Measurements from ENCODE around the gene MEOX2.

The MEOX2 gene
- 0 to 0.09 (median 0) reads per million in 18 experiments for total RNA-seq

DNA sequence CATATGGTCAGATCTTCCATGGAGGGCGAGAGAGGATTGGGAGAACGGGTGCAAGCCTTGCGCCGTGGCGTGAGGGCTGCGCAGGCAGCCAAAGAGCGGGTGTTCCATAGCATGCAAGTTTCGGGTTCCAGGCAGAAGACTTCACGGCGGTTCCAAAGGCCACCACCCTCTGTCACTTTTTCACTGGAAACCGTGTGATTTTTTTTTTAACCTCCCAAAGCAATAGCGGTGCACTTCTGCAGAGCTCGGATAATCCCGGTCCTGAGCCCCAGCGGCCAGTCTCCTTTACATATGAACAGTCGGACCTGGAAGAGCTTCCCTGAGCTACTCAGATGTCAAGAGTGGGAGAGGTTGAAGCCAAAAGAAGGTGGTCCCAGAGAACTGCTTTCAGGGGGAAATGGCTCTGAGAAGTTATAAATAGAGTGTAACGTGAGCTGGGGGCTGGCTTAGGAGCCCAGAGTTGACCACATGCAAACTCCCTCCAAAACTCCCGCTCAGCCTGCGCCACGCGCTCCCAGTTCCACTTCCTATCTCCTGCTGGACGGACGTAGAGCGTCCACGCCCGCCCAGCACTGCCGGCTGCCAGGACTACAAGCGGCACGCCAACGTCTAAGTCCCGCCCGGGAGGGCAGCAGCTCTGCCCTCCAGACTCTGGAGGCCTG lies at the start of gene MEOX2:
TSS of gene MEOX2 (minus strand) at position 389 of the 662 bp plus-strand sequence. CDS start at position 108, 281 bp downstream.
- DNase-seq: no peak

DNA sequence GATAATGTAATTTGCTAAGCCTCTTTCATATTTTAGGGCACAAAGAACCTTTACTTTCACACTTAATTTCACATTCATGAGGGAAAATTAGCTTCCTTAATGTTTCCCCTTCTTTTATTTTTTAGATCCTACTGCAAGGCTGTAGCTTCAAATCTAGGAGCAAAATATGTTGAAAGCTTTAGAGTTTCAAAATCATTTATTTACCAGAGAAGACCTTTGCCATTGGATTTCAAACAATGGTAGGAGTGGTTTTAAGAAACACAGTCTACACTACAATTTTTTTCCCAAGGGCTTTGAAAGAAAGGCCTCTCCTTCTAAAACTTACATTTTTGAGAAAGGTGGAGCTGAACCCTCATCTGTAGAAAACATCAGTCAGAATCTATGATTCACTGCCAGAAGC lies 43.3 kb upstream of the MEOX2 start:
- DNase-seq: no peak

- no peak for DNase-seq
These were observed 38.6 kb upstream of the MEOX2 start for GRCh38 chr7:15725051-15725450.

DNA sequence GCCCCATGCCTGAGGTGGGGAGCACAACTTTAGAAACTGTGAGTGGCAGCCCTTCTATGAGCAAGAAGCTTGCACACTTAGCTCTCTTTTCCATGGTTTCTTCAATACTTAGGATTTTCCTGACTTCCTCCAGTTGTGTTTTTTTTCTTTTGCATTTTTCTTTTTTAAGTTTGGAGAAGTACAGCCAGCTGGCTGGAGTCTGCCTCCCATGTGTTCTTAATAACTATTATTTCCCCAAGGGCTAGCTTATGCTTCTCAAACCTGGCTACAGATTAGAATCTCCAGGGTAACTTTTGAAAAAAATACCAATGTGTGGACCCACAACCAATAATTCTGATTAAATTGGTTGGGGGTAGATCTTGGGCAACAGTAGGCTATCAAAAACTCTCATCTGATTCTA lies 37.4 kb upstream of the MEOX2 start:
- DNase-seq: no peak

GRCh38 chr7:15720849-15721471 lies 34.5 kb upstream of the MEOX2 start:
- DNase-seq: peak; percentile 45 to 52

DNA sequence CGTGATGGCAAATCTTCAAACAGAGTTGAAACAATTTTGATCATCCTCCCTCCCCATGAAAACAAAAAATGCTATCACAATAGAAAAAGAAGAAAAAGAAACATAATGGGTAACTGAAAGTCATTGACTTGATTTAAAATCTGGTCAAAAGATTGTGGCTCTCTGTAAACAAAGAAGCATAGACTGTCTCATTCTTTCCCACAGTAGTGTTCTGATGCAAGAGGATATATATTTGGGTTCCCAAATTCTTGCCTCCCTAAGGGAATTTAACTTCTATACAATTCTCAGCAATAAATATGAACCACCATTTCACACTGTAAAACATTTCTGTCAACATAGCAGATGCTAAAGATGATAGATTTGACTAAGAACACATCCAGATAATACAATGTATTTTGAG lies 32.8 kb upstream of the MEOX2 start:
- no peak for DNase-seq

- DNase-seq: no peak
These were observed 29.0 kb upstream of the MEOX2 start for GRCh38 chr7:15715435-15715834.

DNA sequence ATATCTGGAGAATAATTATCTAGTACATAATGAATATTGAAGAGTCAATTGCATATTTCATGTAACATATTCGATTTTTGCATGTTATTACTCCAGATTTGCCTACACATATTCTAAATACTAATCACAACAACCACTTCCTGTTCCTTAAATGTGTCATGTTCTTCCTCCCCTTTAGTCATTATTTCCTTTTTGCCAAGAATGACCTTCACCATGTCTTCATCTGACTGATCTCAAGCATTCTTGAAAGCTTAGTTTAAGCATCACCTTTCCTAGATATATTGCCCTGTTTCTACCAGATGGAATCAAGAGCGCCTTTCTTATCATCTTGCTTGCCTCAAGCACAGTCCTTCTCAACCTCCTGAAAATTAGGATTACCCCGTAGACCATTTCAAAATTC lies 23.5 kb upstream of the MEOX2 start:
- DNase-seq: no peak

DNA sequence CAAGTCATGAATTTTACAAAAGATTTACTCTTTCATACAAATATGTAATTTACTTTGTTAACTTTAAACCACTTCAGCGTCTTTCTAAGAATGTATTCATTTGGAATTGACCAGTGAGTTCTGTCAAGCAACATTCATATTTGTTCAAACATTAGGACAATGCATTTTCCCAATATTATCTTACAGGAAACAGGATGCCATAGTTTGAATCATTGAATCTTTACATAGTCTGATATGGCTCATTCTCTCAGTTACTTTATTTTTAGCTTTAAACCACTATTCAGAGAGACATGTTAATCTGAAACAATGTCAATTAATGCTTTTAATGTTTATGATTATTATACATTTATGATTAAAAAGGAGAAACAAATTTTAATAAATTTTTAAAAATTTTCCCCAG lies 21.1 kb upstream of the MEOX2 start:
- no peak for DNase-seq

DNA sequence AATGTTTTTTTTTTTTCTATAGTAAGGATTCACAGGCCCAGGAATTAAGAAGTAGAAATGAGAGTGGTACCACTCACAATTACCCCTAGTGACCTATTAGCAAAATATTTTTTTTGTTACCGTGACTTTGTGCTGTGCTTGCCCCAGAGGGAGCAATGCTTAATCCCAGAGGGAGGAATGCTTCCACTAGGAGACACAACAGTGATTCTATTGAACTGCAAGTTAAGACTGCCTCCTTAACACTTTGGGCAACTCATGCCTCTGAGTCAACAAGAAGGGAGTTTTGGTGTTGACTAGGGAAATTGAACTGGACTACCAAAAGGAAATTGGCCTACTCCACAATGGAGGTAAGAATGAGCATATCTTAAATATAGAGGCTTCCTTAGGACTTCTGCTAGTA lies 17.2 kb upstream of the MEOX2 start:
- no peak for DNase-seq

GRCh38 chr7:15692501-15693020 lies 6.1 kb upstream of the MEOX2 start:
- DNase-seq: no peak

DNA sequence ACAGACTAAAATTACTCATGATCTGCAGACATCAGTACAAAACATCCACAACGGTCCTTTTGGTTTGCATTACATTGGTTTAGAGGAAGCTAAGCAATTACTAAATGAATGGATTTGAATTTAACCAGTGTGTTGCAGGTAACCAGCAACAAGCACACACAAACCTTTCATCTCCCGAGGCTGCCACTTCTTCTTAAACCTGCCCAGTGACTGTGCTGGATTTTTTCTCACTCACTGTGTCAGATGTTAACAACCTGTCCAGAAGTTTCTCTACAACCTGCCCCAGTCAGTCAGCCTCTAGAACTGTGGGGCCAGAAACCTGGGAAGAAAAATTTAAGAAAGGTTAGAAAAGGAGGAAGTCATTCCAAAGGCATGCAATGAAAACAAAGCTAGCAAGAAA lies 2.4 kb upstream of the MEOX2 start:
- DNase-seq: no peak

DNA sequence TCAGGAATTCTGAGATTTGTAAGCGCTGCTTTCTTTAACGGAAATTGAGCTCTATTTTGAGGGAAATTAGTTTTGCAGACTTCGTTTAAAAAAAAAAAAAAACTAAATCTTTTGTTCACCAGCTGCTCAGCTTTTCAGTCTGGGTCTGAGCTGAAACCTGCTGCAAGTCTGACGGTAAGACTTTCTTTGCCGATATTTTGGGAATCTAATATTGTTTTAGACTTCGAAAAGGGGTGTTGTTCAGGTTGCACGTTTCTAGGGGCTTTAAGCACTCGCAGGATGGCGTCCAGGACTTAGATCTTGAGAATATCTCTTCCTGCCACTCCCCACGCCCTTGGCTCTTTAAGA lies 1.8 kb upstream of the MEOX2 start:
- no peak for DNase-seq

- no peak for DNase-seq
These were observed 1.2 kb upstream of the MEOX2 start for GRCh38 chr7:15687546-15688278.

DNA sequence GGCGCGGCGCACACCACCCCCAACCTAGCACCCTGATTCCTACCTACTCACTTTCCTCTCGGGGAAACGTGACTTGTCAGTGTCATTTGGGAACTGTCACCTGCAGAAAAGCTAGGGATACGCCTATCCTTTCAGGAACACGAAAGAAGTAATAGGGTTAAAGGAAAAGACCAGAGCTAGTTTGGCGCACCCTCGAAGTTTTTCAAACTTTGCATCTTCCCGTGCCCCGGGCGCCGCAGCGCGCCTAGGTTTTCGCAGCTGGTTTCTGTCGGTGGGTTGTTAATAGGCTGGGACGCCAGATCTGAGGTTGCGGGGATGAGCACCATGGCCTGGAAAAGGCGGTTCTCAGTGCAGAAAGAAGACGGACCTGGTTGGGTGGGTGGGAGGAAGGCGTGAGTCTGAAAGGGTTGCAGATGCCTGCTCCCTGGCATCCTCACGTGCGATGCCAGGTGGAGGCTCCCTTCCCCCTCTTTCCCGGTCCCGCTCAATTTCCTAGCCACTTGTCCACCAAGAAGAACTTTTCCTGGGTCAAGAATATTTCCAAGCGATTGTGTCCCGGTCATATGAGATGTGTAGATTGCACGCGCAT lies 568 bp upstream of the MEOX2 start:
- DNase-seq: no peak

DNA sequence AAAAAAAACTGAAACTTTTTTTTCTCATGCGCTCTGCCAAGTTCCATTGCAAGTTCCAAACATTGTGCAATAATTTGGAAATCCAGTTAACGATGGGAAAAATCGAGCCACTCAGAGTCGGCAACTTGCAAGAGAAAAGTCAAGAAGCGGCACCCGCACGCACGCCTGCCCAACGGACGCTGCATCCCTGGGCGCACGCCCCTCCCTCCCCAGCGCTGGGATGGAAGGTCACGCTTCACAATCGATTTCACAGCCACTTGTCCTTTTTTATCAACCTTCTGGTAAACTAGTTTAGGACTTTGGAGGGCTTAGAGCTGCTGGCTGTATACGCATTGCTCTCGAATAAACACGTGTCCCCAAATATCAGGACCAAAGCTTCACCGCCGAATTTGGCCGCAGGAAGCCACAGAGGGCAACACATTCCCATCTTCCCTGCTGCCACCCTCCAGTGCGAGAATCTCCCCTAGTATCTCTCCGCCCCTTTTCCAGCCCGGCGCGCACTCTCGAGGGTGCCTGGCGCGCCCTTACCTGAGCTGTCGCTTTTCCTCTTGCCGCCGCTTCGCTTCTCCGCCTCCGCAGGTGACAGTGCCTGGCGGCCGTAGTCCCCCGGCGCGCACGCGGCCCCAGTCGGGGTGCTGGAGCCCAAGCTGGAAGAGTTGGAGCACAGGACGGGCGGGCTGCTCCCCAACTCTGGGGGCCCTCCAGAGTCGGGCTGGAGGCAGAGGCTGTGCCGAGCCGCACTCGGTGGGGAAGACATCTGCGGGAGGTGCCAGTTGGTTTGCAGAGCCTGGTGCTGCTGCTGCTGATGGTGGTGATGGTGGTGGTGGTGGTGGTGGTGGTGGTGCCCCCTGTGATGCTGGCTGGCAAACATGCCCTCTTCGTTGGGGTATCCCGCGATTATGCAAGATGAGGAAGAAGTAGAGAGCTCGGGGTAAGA lies 857 bp downstream of the MEOX2 start:
- no peak for DNase-seq

DNA sequence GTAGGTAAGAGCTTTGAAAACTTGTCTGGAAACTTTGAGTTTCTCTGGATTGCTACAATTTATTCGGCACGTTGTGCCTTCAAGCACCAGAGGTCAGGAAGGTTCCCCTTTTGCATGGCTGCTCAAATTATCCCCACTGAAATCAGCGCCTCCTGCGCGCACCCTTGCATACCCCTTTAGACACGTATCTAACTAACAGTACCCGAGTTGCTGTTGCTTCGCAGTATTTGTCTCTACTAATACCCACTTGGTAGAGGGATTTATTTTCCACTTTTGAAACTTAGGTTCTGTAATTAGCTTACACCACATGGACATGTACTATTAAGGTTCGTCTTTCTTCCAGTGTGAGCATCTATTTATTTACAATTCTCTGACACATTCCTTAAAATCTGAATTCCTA lies 1.6 kb downstream of the MEOX2 start:
- no peak for DNase-seq

DNA sequence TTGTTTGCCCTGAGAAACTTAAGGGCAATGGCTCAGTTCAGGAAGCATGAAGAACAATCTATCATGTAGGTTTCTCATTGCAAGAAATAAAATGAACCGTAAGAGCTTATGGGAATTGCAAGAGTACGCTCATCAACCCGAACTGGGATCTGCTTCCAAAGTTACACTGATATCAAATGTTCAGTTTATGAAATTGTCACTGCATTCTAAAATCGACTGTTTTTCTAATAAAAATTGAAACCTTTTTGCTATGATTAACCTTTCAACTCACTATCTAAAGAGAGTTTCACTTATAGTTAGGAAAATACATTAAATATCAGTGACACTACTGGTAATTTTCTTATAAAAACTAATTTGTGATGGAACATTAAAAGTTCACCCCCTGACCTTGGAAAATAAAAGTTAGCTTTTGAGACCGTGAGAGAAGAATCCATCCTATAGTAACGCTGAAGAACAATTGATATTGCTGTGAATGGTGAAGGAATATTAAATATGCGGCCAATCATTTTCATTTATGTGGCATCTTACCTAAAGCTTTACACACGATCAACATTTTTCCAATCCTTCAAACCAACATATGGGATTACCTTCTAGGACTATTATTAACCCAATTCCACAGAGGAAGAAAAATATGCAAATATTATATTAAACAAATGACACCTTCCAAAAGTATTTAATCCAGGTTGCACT lies 2.2 kb downstream of the MEOX2 start:
- no peak for DNase-seq

DNA sequence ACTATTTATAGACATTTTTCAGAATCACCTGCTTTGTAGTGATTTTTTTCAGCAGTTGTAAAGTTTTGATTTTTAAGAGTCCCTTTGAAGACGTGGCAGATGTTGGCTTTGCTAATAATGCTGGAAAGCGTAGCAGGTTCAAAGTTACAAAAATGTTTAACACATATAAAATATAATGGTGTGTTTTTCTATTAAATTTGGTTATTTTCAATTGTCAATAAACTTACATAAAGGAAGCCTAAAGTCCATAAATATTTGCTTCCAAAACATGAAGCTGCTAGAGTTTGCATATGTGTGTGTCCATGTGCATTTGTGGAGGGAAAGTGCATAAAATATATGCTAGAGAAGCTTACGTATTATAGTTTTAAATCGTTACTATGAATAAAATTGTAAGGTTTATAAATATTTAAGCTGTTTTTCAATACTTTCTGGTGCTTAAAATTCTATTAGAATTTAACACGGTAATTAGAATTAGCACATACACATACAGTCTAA lies 3.7 kb downstream of the MEOX2 start:
- no peak for DNase-seq

GRCh38 chr7:15682111-15682510 lies 4.4 kb downstream of the MEOX2 start:
- no peak for DNase-seq

DNA sequence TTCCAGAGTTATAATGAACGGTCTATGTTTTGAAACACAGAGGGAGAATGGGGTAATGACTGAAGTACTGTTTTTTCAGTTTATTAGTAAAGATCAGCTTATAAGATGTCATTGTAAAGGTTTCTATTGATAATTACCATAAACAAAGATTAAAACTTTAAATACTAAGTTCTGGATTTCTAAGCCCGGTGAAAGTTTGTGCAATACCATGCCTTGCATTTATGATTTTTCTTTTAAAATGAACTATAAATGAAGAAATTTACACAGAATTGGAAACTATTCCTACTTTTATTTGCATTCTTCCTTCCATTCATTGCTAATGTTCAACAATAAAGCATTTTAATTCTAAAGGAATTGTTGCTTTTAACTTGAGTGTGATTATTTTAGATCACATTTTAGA lies 4.9 kb downstream of the MEOX2 start:
- DNase-seq: no peak

DNA sequence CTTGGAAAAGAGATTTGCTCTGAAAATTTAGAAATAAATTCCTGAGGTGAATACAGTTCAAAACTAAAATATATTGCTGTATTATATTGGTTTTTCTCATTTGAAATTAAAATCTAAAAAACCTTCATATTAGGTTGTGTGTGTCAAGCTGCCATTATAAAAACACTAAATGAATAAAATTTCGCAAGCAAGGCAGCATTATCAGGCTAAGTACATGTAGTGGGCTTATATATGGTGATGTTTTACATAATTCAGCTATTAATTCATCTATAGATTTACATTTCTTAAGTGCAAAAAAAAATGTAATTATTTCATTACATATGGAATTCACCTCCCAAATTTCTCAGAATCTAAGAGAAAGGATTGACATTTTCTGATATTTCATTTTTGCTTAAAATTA lies 5.3 kb downstream of the MEOX2 start:
- no peak for DNase-seq

All from inflammatory macrophage (primary cell).